ENCODE data around the gene FNBP1. TPM values are rescaled to one million over a fixed set of nuclear protein-coding genes. Genes with fewer than 3 reads are reported as not detected.

FNBP1 gene
- total RNA-seq = 157 and 161 TPM in 2 replicates

DNA sequence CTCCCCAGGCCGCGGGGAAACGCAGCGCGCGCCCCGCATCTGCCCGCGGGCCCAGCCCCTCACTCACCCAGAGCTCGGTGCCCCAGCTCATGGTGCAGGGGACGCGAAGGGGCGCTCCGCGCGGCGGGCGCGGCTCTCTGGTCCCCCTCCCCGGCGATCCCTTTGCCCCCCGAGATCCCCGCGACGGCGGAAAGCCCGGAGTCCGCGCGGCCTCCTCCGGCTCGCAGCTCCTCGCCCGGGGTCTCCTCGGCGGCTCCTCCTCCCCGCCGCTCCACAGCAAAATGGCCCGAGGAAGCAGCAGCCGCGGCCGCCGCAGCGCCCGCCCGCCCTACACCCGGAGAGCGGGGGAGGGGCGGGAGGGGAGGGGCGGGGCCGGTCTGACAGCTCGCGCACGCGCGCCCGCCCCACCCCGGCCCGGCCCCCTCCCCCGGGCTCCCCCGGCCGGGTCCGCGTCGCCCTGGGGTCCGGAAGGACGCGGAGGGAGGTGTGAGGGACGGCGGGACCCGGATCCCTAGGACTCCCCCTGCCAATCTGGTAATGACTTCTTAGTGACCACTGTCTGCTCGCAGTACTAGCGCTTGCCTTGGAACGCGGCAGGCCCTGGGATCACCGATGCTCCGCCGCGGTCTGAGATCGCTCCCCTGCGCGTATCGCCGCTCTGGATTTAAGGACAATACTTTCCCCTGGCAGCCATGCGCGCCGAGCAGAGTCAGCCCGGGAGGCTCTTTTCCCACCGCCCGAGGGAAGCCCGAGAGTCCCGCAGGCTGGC lies at the start of gene FNBP1:
FNBP1 (minus strand) TSS at position 305 of the 769 bp plus-strand sequence; CDS start at position 91, 214 bp downstream.
- intact Hi-C loops (cut with micrococcal nuclease) = loop anchor here (1.0 to 10.0 kb wide), 4 partner anchors 10 to 418 kb away; partner anchors contain the start of genes C9orf50, GPR107 and NTMT1

DNA sequence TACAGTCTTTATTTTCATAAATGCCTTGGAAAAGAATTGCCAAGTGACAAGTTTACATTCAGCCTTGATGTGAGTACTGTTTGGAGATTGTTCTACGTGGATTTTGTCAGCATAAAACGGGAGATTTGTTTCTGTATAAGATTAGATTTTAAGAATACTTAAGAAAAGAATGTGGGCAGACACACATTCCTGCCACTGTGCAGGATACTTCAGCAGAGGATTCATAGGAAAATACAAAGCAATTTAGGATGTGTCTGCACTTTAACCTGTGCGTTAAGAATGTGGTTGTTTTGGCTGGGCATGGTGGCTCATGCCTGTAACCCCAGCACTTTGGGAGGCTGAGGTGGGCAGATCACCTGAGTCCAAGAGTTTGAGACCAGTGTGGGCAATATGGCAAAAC lies 47.9 kb upstream of the FNBP1 start:
- intact Hi-C loops (cut with micrococcal nuclease) = no loop called here

DNA sequence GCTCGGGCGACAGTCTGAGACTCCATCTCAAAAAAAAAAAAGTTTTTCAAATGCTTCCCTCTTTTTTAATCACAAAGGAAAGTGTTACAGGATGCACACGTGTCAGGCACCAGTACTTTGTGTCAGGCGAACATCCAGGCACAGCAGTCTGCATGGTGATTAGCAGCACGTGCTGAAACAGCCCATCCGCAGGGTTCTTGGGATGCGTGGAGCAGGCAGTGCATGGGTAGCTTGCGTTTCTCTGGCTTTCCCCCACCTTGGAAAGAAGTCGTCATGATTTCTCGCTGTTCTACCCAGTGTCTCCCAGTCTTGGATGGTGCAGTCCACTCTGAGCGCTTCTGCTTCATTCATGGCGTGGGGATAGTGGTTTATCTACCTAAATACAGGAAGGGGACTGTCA lies 46.2 kb upstream of the FNBP1 start:
- intact Hi-C loops (cut with micrococcal nuclease) = no loop called here

GRCh38 chr9:130088051-130088450 lies 45.1 kb upstream of the FNBP1 start:
- intact Hi-C loops (cut with micrococcal nuclease) = no loop called here

DNA sequence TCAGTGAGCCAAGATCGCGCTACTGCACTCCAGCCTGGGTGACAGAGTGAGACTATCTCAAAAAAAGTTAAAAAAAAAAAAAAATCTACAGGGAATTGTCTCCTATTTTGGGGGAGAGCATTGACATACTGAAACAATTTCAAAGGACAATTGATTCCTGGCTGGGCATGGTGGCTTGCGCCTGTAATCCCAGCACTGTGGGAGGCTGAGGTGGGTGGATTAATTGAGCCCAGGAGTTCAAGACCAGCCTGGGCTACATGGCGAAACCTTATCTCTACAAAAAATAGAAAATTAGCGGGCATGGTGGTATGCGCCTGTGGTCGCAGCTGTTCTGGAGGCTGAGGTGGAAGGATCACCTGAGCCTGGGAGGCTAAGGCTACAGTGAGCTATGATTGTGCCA lies 41.3 kb upstream of the FNBP1 start:
- intact Hi-C loops (cut with micrococcal nuclease) = no loop called here

- intact Hi-C loops (cut with micrococcal nuclease) = no loop called here
These were observed 35.6 kb upstream of the FNBP1 start for GRCh38 chr9:130078547-130078946.

DNA sequence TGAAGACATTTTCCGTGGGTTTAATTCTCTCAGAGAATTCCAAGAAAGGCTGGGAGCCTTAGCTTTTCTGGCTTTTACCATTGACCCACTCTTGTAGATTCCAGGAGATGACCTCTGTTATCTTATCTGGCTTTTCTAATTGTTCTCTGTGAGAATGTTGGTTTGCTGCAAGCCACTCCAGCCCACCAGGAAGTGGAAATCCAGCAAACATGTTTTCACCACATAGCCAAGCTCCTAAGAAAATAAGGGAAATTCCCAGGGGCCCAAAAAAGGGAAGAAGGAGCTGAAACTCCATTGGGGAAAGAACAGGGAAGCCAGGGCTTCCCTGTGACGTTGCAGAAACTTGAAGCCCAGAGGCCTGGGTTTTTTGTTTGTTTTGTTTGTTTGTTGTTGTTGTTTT lies 30.4 kb upstream of the FNBP1 start:
- intact Hi-C loops (cut with micrococcal nuclease) = no loop called here

- intact Hi-C loops (cut with micrococcal nuclease) = no loop called here
These were observed 29.7 kb upstream of the FNBP1 start for GRCh38 chr9:130072515-130073235.

GRCh38 chr9:130069048-130069447 lies 26.1 kb upstream of the FNBP1 start:
- intact Hi-C loops (cut with micrococcal nuclease) = no loop called here

GRCh38 chr9:130064621-130065020 lies 21.6 kb upstream of the FNBP1 start:
- intact Hi-C loops (cut with micrococcal nuclease) = no loop called here

DNA sequence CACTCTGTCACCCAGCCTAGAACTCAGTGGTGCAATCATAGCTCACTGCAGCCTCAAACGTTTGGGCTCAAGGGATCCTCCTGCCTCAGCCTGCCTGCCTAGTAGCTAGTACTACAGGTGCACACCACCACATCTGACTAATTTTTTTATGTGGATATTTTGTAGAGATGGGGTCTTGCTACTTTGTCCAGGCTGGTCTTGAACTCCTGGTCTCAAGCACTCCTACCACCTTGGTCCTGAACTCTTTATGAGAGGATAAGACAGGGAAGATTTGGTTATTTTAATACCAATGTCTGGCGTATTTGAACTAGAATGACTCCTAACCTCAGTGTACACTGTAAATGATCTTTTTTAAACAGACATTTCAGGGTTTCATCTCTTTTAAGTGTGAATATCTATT lies 19.8 kb upstream of the FNBP1 start:
- intact Hi-C loops (cut with micrococcal nuclease) = no loop called here

- intact Hi-C loops (cut with micrococcal nuclease) = no loop called here
These were observed 17.3 kb upstream of the FNBP1 start for GRCh38 chr9:130060296-130060695.

DNA sequence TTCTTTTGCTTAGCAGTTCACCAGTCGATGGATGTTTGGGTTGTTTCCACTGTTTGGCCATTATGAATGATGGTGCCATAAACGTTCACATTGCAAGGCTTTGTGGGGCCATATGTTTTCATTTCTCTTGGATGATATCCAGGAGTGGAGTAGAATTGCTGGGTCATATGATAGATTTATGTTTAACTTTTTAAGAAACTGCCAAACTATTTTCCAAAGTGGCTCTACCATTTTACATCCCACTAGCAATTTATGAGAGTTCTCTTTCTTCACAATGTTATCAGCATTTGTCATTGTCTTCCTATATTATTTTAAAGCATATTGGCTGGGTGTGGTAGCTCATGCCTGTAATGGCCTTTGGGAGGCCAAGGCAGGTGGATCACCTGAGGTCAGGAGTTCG lies 15.9 kb upstream of the FNBP1 start:
- intact Hi-C loops (cut with micrococcal nuclease) = no loop called here

GRCh38 chr9:130058154-130058553 lies 15.2 kb upstream of the FNBP1 start:
- intact Hi-C loops (cut with micrococcal nuclease) = no loop called here

DNA sequence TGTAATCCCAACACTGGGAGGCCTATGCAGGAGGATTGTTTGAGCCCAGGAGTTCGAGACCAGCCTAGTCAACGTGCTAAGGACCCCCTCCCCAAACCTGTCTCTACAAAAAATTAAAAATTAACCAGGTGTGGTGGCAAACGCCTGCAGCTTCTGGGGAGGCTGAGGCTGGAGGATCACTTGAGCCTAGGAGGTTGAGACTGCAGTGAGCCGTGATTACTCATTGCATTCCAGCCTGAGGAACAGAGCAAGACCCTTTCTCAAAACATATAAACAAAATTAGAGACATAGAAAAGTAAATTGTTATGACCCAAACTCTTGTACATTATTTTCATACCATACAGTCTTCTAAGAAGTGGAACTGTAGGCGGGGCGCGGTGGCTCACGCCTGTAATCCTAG lies 11.8 kb upstream of the FNBP1 start:
- intact Hi-C loops (cut with micrococcal nuclease) = loop anchor here (5.0 kb wide), 2 partner anchors 42 to 233 kb away; partner anchors contain the start of gene TOR1A

GRCh38 chr9:130054325-130054786 lies 11.4 kb upstream of the FNBP1 start:
- intact Hi-C loops (cut with micrococcal nuclease) = loop anchor here (5.0 kb wide), 2 partner anchors 43 to 232 kb away; partner anchors contain the start of gene TOR1A

DNA sequence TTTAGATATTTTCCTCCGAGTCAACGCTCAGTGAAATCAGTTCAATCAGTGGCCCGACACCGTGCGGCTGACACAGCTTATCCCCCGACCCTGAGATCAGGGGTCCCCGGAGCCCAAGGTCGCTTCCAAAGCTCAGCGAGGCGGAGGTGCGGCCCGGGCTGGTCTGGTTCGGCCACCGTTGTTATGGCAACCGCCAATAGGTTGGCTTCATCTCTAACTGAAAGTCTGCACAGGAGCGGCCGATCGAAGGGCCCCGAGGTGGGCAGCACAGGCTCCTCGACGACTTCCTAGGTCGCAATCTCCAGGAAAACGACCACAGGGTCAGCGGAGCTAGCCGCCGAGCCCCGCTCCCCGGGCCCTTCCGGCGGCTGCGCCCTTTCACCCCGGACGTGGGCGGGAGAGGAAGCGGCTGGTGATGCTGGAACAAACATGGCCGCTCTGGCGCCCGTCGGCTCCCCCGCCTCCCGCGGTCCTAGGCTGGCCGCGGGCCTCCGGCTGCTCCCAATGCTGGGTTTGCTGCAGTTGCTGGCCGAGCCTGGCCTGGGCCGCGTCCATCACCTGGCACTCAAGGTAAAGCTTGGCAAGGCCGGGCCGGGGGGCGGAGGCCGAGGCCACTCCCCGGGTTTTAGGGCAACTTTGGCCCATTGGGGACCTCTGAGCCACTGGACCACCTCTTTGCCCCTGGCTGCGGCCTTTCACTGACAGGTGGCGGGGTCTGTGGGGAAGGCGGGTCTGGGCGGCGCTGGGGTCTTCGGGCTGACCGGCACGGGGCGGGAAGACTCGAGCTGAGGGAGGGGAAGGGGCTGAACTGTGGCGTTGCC lies 10.7 kb upstream of the FNBP1 start, which contains the start of gene GPR107:
GPR107 (plus strand) TSS at position 403 of the 821 bp plus-strand sequence; CDS start at position 430, 27 bp downstream.
- intact Hi-C loops (cut with micrococcal nuclease) = loop anchor here (1.0 to 5.0 kb wide), 8 partner anchors 10 to 251 kb away; partner anchors contain the start of genes C9orf78, FNBP1, TOR1A and TOR1B

DNA sequence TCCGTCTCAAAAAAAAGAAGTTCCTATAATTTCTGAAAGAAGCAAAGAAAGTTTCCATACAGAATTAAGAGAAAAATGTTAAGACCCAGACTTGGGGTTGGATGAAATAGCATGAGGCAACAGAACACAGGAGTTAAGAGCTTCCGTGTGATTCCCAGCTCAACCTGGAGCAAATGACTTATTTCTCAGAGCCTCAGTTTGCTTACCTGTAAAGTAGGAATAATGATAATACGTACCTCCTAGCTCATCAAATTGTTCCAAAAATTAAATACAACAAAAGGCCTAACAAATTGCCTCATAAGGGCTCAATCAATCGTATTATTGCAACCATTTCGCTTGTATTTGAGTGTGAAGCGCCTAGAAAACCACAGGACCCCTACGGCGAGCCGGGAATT lies 10.1 kb upstream of the FNBP1 start:
- intact Hi-C loops (cut with micrococcal nuclease) = loop anchor here (1.0 to 5.0 kb wide), 8 partner anchors 10 to 250 kb away; partner anchors contain the start of genes C9orf78, FNBP1, TOR1A and TOR1B

- intact Hi-C loops (cut with micrococcal nuclease) = loop anchor here (2.0 to 5.0 kb wide), 4 partner anchors 45 to 249 kb away; partner anchors contain the start of genes TOR1A and TOR1B
These were observed 8.9 kb upstream of the FNBP1 start for GRCh38 chr9:130051855-130052254.

DNA sequence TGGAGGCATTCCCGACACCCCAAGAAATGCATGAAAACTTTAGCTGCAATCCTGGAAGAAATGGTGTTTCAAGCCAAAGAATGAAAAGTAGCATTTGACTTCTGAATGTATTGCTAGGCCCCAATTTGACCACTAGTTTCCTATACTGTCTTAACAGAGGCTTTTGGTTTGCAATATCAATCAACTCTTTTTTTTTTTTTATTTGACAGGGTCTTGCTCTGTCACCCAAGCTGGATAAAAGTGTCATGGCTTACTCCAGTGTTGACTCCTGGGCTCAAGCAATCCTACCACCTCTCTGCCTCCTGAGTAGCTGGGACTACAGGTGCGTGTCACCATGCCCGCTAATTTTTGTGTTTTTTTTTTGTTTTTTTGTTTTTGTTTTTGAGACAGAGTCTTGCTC lies 7.5 kb upstream of the FNBP1 start:
- intact Hi-C loops (cut with micrococcal nuclease) = loop anchor here (5.0 kb wide), 2 partner anchors 47 to 228 kb away; partner anchors contain the start of gene TOR1A
